NK-92 treated with Interleukin-12 subunit alpha and Interleukin-12 subunit beta, amount 100 ng/mL, for 24 hours (cell line): ENCODE results near the gene STX8.
"Not testable (repeated sequence)": the region's sequence is repeated elsewhere in the genome, so short reads cannot be mapped to it uniquely, and the experiment has no call there.

Source experiments
- DNase-seq: peaks from one replicate; lab custom pipeline; 2025; lab: John Stamatoyannopoulos, UW

Gene STX8

DNA sequence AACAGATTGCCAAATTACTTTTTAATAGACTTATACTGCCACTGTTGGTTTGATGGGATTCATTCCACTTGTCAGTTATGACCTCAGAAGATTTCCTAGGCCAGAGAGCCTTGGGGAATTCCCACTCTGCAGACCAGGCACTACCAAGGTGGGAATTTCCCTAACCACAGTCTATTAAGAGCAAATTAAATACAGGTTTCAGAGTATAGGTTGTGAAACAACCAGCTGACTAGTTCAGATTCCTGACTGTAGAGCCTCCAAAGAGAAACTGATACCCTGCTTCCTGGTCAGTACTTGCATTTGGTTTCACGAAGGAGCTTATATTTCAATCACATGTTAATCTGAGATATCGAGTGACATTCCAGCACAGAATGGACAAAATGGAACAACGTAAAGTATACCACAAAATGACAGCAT lies 186.5 kb downstream of the STX8 start:
- no peak for DNase-seq

- DNase-seq = no peak
Observed at GRCh38 chr17:9386401-9386800, 189.2 kb downstream of the STX8 start.

DNA sequence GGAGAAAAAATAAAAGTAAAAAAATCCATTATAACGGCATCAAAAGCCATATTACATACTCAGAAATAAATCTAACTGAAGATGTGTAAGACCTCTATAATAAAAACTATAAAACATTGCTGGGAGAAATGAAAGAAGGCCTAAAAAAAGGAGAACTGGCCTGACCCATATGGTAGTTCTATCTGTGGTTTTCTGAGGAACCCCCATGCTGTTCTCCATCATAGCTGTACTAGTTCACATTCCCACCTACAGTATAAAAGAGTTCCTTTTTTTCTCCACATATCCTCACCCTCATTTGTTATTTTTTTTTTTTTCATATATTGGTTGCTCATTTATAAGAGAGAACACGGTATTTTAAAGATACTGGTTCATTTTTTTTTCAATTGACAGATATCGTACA lies 191.8 kb downstream of the STX8 start:
- no peak for DNase-seq

DNA sequence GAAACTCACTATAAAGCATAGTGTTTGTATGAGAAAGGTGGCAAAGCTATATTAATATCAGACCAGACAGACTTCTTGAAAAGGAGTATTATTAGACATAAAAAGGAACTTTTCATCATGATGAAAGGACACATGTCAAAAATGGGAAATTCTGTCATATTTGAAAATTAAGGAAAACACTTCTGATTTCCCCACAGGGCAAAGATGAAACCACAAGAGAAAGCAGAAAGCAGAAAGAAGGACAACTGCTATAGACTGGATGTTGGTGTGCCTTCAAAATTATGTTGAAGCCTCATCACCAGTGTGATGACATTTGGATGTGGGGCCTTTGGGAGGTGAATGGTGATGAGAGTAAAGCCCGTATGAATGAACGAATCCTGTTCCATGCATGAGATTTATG lies 193.0 kb downstream of the STX8 start:
- no peak for DNase-seq

DNA sequence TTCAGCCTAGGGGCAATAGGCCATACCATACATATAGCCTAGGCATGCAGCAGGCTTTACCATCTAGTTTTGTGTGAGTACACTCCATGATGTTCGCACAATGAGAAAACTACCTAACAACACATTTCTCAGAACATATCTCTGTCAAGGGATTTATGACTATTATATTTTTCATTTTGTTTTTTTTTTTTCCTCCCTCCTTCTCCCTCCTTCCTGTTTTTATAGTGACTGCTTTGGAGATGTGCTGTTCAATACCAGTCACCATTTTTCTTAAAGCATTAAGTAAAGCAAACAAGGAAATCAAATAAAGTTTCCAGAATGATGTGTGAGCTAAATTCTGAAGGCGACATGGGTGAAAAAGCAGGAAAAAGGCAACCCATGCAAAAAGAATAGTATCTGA lies 194.6 kb downstream of the STX8 start:
- DNase-seq = no peak

DNA sequence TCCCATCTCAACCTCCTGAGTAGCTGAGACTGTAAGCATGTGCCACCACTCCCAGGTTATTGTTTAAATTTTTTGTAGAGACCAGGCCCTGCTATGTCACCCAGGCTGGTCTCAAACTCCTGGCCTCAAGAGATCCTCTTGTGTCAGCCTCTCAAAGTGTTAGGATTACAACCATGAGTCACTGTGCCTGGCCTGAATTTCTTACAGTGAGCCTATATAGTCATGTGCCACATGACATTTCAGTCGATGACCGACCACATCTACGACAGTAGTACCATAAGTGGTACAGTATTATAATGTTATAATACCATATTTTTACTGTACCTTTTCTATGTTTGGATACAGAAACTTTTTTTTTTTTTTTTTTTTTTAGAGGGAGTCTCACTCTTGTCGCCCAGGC lies 195.3 kb downstream of the STX8 start:
- no peak for DNase-seq

GRCh38 chr17:9376177-9376576 lies 199.4 kb downstream of the STX8 start:
- not testable (repeated sequence) for DNase-seq

DNA sequence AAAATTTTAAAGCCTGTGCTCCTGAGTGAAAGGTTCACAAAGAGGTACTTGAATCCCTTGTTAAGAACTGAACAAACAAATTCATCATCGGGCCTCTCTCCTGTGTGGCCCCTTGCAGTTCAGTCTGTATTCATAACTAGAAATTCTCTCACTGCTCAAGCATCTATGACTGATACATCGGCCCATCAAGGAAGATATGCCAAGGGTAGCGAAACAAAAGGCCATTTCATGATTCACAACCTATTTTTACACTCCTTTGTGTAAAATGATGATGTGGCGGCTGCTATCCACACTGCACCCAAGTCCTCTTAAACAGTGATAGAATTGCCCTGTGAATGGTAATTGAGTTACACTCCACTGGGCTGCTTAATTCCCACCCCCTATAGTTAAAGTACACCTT lies 204.6 kb downstream of the STX8 start:
- DNase-seq = no peak

- DNase-seq = no peak
Observed at GRCh38 chr17:9370467-9370866, 205.2 kb downstream of the STX8 start.

DNA sequence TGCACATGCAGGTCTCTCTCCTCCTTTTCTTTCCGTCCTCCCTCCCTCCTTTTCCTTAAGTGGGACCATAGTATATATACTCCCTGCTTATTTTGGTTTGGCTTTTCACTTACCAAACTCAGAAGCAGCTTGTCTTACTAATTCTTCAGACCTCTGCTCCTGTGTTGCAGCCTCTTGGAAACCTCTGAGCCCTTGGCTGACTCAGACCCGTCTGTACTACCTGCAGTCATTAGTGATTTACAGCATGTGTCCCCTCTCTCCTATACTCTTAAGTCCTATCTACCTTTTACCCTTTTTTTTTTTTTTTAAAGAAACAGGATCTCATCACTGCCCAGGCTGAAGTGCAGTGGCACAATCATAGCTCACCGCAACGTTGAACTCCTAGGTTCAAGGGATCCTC lies 207.0 kb downstream of the STX8 start:
- no peak for DNase-seq

DNA sequence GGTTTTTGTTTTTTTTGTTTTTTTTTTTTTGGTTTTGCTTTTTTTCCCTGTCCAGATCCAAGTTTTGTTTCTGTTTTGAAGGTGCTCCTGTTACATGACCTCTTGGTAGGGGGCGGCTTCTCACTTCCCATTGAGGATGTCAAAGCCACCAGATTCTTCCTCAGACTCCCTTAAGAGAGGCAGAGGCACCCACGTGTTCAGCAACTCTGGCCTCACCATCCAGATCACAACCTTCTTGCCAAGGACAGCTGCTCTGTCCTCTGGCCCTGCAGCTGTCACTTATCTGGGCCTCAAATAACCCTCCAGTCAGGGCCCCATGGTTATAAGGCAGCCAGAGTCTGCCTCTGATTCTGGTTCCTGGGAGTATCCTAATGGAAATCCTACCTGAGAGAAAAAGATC lies 208.5 kb downstream of the STX8 start:
- DNase-seq = no peak

GRCh38 chr17:9364837-9365430 lies 210.7 kb downstream of the STX8 start:
- no peak for DNase-seq

DNA sequence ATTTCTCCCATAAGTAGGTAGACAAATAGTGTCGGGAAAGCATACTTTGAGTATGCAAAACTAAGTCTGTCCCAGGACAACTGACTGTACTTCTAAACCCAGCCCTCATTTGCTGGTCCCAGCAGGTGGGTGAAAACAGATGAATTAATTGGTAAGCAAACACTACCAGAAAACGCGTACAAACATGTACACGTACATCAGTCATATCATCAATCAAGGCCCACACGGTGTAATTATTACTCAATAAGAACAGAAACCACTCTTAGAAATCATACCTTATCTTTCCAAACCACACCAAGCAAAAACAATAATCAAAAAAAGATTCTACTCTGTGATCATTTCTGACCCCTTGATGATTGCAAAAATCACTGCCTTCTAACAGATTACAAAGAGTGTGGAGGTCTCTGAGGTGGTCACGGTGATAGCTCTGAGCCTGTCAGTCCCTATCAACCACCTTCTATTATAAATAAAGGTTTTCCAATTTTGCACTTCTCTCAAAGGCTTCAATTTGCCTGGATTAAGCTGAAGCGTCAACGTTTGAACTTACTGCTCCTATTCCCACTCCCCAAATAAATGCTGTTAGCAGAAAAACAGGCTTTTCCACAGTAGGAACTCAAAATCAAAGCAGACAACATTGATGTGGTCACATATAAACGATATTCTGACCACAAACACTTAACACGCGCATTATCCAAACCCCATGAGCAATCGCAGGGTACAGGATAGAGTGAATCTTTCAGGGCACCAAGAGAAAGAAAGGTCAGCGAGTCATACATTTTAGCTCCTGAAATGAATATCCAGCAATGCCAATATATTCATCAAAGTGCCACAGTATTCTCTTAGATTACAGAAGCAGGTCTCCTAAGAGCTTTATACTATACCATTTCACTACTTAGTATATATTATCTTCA lies 211.9 kb downstream of the STX8 start:
- no peak for DNase-seq

GRCh38 chr17:9361188-9361955 lies 214.2 kb downstream of the STX8 start:
- no peak for DNase-seq

DNA sequence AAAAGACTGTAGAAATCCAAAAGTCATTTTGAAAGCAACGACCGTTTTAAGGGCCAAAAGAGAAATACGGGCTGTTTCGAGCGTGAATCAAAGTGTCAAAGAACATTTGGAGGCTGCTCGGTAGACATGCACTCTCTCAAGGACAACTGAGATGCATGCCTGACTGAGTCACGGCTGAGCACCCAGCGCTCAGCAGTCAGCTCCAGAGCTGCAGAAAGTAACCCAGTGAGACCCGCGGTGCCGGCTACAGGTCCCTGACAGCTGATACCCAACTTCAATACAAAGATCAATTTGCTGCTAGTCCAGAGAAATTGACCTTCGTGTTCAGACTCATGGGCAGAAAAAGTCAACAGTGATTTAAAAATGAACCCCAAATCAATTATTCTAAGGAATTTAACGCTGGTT lies 214.9 kb downstream of the STX8 start:
- no peak for DNase-seq

DNA sequence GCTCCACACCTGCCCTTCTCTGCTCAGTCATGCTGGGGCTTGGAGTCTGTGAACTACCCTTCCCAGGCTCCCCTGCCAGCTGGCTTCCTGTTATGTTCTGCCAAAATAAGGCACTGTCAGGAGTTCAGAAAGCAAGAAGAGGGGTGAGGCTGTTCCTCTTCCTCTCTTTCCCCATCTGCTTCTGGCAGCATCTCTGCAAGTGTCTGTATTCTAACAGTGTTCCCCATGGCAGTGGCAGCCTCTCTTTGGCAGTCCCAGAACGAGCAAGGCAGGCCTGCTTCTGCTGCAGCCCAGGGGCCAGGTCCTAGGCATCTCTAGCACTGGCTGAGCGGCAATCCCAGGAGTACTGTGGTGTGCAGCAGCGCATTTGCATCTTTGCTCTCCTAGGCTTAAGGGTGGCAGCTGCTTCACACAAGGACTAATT lies 219.1 kb downstream of the STX8 start:
- no peak for DNase-seq

GRCh38 chr17:9355846-9356245 lies 219.8 kb downstream of the STX8 start:
- no peak for DNase-seq

GRCh38 chr17:9355231-9355630 lies 220.4 kb downstream of the STX8 start:
- not testable (repeated sequence) for DNase-seq

- DNase-seq = no peak
Observed at GRCh38 chr17:9350080-9350479, 225.5 kb downstream of the STX8 start.

DNA sequence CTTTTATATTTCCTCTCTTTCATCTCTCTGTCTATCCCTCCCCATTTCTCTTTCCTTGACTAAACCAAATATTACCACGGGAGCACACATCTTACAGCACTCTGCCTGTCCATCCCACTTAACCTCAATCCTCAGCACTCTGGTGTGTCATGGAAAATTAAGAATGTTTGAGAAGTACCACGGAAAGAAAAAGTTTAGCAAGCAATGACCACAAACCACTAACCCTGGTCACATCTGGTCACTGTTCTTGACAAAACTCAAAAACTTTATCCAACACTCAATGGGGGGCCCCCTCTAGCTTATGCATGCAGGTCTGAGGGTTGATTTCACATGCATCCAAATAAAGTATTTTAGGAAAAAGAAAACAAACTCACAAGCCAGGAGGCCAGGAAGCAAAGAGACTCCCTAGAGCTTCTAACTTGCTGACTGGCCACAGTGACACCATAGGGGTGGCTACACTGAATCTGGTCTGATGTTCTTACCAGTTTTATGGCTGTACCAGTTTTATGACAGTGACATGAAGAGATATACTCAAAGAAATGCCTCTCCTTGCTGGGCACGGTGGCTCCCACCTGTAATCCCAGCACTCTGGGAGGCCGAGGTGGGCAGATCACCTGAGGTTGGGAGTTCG lies 229.2 kb downstream of the STX8 start:
- no peak for DNase-seq

DNA sequence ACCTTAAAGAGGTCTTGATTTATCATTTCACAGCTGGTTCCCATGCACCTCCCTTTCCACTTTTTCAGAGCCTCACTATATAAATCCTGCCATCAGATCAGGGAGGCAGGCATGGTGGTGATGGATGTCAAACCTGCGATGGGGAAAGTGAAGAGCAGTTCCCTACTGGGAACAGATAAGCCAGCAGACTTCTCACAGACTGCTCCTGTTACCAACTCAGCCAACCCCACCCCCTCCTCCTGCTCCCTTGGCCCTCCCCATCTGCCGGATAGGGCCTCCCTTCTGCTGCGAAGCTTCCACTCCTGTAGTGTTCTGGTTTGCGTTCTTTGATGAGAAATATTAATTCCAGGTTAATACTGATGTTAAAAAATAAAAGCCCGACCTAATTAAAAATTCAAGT lies 232.1 kb downstream of the STX8 start:
- no peak for DNase-seq

DNA sequence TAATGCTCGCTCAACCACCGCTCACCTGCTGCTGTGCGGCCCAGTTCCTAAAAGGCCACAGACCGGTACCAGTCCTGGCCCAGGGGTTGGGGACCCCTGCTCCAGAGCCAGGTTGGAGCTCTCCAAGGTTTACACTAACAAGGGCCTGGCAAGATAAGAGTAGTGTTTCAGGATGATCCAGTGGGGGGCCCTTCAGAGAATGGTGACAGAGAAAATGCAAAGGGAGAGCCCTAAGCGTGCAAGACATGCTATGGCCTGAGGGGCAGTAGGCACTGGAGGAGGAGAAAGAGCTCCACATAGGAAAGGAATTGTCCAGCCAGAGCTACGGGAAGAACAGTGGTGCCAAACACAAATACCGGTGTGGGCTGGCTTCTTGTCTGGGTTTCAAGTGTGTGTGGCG lies 233.4 kb downstream of the STX8 start:
- DNase-seq = no peak
